SK-N-SH (cell line): ENCODE measurements around the gene TMEM143.

Source experiments
- FOXM1 ChIP-seq: IDR thresholded peaks from 2 replicates; pipeline ENCODE4 v1.4.0; 2012; ENCODE audit warnings: low read depth, mild to moderate bottlenecking
- TCF12 ChIP-seq: IDR thresholded peaks from 2 replicates; pipeline ENCODE4 v1.4.0; 2012

GRCh38 chr19:48311384-48311783 lies 52.4 kb downstream of the TMEM143 start:
- no peak for TF ChIP-seq FOXM1
- no peak for TF ChIP-seq TCF12
